AG09309 (cell line): ENCODE data around the gene SBF1.

Experiments
- DNase-seq: peaks from one replicate; pipeline ENCODE4 v3.0.0-alpha.2; 2010; ENCODE audit warnings: low read depth
- H3K4me3 ChIP-seq: 2 replicates; pipeline ENCODE4 v1.5.1; 2011; ENCODE audit warnings: mild to moderate bottlenecking, low read depth, low read length, moderate library complexity; ENCODE audit not compliant: control insufficient read depth
- TF ChIP-seq, protein P1 (sequence below): IDR thresholded peaks from 2 replicates; pipeline ENCODE4 v1.5.1; 2011; ENCODE audit warnings: mild to moderate bottlenecking, low read depth, low read length, inconsistent platforms; ENCODE audit not compliant: insufficient read depth, control insufficient read depth; ENCODE audit errors: missing control alignments

The SBF1 gene

DNA sequence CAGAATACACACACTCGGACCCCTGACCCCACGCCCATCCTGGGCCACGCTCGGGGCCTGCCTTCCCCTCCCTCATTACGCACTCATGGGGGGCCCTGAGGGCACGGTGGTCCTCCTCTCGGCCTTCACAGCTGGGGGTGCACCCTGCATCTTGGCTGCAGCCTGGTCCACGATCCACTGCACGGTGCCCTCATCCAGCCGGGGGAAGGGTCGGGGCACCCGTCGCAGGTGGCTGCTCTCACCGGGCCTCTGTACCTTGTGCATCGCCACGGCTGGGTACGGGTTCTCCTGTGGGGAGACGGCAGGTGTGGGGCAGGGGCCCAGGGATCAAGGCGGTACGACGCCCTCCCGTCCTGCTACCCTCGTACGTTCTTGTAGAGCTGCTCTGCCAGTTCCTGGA is 10.4 kb downstream of the SBF1 start:
- H3K4me3 ChIP-seq: no peak overlapping the region
- TF ChIP-seq, protein P1, sequence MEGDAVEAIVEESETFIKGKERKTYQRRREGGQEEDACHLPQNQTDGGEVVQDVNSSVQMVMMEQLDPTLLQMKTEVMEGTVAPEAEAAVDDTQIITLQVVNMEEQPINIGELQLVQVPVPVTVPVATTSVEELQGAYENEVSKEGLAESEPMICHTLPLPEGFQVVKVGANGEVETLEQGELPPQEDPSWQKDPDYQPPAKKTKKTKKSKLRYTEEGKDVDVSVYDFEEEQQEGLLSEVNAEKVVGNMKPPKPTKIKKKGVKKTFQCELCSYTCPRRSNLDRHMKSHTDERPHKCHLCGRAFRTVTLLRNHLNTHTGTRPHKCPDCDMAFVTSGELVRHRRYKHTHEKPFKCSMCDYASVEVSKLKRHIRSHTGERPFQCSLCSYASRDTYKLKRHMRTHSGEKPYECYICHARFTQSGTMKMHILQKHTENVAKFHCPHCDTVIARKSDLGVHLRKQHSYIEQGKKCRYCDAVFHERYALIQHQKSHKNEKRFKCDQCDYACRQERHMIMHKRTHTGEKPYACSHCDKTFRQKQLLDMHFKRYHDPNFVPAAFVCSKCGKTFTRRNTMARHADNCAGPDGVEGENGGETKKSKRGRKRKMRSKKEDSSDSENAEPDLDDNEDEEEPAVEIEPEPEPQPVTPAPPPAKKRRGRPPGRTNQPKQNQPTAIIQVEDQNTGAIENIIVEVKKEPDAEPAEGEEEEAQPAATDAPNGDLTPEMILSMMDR: no peak
- DNase-seq: no peak

DNA sequence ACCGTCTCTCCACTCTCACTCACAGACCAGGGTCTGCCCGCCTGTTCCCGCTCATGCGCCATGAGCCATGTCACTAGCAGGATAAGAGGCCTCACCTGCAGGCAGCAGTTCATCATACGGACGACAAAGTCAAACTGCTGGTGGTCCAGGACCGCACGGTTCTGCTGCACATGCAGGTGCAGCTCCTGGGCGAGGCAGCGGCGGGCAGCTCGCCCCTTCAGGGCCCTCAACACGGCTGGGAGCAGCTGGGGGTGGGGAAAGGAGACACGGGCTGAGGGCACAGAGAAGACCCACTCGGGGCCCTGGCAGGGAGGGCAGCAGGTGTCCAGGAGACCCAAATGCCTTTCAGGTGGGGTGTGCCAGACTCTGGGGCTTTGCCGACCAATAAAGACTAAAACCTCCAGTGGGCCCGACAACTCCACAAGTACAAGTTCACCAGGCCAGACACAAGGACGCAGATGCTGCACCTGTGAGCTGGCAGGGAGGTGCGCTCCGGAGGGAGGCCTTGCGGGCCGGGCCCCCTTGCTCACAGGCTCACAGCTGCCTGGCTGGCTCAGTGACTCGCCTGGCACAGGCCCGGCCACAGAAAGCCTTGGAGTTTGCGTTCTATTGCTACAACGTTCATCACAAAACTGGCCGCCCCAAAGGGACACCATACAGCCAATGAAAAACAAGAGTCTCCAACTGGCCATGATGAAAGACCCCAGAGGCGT is 11.5 kb downstream of the SBF1 start:
- H3K4me3 ChIP-seq: no peak overlapping the region
- TF ChIP-seq, protein P1: no peak
- no peak for DNase-seq

DNA sequence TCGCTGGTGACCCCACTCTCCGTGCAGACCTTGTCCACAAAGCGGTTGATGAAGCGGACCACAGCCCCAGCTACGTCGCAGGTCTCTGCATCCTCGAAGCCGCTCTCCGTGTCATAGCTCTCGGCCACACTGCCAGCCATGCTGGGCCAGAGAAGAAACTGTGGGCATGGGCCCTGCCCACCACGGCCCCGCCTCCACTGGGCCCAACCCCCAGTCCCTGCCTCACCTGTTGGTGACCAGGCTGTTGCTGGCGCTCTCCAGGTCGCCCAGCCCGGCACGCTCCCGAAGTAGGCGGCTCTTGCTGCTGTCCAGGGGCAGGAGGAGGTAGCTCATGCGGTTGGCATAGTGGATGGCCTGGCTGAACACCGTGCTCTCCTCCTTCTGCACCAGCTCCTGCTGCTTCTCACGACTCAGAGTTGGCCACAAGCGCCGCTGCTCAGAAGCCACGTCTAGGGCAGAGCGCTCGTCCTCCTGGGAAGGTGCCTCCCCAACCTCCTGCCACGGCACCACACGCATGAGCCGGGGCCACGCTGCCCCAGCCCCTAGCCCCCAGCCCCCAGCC is 12.8 kb downstream of the SBF1 start:
- TF ChIP-seq, protein P1: no peak
- no peak for DNase-seq
- H3K4me3 ChIP-seq: no peak overlapping the region

DNA sequence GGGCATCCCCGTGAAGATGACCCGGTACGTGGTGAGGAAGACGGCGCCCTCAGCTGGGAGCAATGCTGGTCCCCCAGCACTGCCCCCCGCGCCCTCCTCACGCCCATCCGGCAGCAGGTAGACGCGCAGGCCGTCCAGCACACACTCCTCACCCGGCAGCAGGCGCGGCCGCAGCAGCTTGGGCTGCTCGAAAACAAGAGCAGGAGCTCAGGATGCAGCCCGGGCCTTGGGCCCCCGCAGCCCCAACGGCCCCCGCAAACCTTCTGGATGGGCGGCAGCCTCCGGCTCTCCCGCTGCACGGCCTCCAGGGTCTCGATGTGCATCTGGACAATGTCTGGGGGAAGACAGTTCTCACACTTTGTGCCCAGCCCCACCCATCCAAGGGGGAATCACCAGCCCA is 13.3 kb downstream of the SBF1 start:
- TF ChIP-seq, protein P1: no peak
- H3K4me3 ChIP-seq: no peak overlapping the region
- no peak for DNase-seq

DNA sequence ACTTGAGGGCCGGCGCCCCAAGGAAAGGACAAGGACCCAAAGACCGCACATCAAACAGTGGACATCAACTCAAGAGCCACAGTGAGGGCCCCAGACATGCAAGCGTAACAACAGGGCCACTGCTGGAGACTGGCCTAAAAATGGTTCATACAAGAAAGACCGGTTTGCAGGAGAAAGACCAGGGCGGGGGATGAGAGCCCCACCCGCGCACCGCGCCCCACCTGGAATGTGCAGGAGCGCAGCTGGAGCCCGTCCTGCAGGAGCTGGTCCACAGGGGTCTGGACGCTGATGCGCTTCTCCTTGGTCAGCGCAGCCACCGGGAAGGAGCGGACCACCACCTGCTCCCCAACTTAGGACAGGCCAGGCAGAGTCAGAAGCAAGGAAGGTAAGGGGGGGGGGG is 13.9 kb downstream of the SBF1 start:
- TF ChIP-seq, protein P1: no peak
- H3K4me3 ChIP-seq: no peak overlapping the region
- no peak for DNase-seq

DNA sequence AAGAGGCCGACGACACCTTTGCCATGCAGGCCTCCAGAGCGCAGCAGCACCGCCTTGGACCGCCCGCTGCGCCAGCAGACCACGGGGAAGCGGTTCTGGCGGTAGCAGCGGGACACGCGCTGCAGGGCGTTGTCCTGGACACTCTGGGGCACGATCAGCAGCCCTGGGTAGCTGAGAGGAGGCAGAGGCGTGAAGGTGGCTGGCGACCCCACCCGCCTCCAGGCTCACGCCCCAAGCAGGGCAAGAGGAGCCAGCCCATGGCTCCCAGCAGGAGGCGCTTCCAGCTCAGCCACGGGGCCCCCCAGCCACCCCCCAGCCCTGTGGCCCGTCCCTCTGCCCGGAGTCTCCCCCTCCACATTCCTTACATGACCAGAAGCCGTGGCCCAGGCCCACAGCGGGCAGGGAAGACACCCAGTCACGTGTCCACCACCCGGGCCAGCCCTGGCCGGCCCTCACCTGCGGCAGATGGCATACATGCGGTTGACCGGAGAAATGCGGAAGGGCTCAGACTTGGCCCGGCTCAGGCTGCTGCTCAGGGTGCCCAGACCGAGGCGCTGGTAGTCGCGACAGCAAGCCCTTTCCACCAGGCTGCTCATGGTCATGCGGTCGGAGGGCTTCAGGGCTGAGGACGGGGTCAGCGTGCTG is 15.2 kb downstream of the SBF1 start:
- TF ChIP-seq, protein P1: no peak
- no peak for DNase-seq
- no peak overlapping the region for H3K4me3 ChIP-seq
